Measurements from ENCODE around the gene TCERG1L.

DNA sequence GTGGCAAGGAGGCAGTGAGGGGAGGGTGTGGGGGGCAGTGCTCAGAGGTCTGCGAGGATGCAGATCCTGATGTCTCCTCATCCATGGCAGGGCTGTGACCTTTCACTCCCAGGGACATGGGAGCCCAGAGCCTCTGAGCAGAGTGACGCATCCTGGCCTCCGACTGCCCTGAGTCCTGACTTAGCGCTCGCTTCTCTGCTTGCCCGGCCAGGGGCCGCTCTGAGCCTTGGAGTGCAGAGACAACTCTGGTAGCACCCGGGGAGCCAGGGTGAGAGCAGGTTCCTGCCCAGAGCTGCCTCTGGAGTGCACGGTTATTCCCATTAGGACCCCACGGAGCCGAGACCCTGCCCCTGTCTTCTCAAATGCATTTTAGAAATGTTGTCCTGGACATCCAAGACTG, 188.0 kb downstream of the TCERG1L start:
- TF ChIP-seq EZH2phosphoT487 (IDR thresholded peaks at IDR 0.05; ENCODE audit: borderline replicate concordance, low read depth) = no peak
- no peak for TF ChIP-seq CTCF (IDR thresholded peaks at IDR 0.05)
- TF ChIP-seq, protein P1, sequence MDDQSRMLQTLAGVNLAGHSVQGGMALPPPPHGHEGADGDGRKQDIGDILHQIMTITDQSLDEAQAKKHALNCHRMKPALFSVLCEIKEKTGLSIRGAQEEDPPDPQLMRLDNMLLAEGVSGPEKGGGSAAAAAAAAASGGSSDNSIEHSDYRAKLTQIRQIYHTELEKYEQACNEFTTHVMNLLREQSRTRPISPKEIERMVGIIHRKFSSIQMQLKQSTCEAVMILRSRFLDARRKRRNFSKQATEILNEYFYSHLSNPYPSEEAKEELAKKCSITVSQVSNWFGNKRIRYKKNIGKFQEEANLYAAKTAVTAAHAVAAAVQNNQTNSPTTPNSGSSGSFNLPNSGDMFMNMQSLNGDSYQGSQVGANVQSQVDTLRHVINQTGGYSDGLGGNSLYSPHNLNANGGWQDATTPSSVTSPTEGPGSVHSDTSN (IDR thresholded peaks at IDR 0.05) = no peak
